HEK293 (cell line): ENCODE data around the gene ADAMTS20.

Source experiments
- CTCF ChIA-PET: fragments of 350-600 bp; formaldehyde crosslinking; extraction: SDS; loops from one replicate; lab custom pipeline; 2021; ENCODE audit warnings: antibody characterized with exemption; lab: Yijun Ruan, JAX
- POLR2A ChIA-PET: fragments of 300-600 bp; formaldehyde crosslinking; extraction: SDS; loops from one replicate; lab custom pipeline; 2020; ENCODE audit warnings: antibody characterized with exemption, inconsistent platforms; lab: Yijun Ruan, JAX
- H3K27ac ChIP-seq: fragments of 200-500 bp; sonication (Bioruptor generic); 2 replicates; pipeline ENCODE4 v1.5.1; 2014; ENCODE audit warnings: low read depth, low read length, control low read depth, inconsistent platforms; ENCODE audit errors: extremely low read depth
- H3K36me3 ChIP-seq, 2 experiments: fragments of 200-500 bp in 1 of 2; sonication (Bioruptor generic) in 1 of 2; 1 replicate in 1 of 2; 2 replicates in 1 of 2; pipeline ENCODE4 v1.5.1; 2014 to 2017; ENCODE audit warnings: inconsistent platforms in 2 of 2, low read length in 2 of 2; ENCODE audit not compliant: control insufficient read depth in 2 of 2, insufficient read depth in 1 of 2
- H3K4me1 ChIP-seq: fragments of 200-500 bp; sonication (Bioruptor generic); 2 replicates; pipeline ENCODE4 v1.5.1; 2014; ENCODE audit warnings: mild to moderate bottlenecking, low read length, inconsistent platforms; ENCODE audit not compliant: control insufficient read depth, insufficient read depth
- H3K4me3 ChIP-seq: 2 replicates; pipeline ENCODE4 v1.5.1; 2011; ENCODE audit warnings: low read depth, mild to moderate bottlenecking, control low read depth, low read length, moderate library complexity
- H3K9me3 ChIP-seq: fragments of 200-500 bp; sonication (Bioruptor generic); 2 replicates; pipeline ENCODE4 v1.5.1; 2014; ENCODE audit warnings: low read depth, low read length, inconsistent platforms; ENCODE audit not compliant: control insufficient read depth, insufficient read depth
- EGR2 ChIP-seq: fragments of 450-650 bp; formaldehyde crosslinking; IDR thresholded peaks from 2 replicates; pipeline ENCODE4 v1.5.1; 2016; ENCODE audit warnings: low read depth, missing biosample characterization, missing genetic modification characterization
- KLF7 ChIP-seq: fragments of 450-650 bp; formaldehyde crosslinking; IDR thresholded peaks from 2 replicates; pipeline ENCODE4 v1.5.1; 2016; ENCODE audit warnings: missing biosample characterization, missing genetic modification characterization, borderline replicate concordance
- RBAK ChIP-seq: fragments of 450-650 bp; formaldehyde crosslinking; IDR thresholded peaks from 2 replicates; pipeline ENCODE4 v1.5.1; 2016; ENCODE audit warnings: missing biosample characterization, missing genetic modification characterization
- SCRT2 ChIP-seq: fragments of 450-650 bp; formaldehyde crosslinking; IDR thresholded peaks from 2 replicates; pipeline ENCODE4 v1.5.1; 2016; ENCODE audit warnings: missing biosample characterization, missing genetic modification characterization
- SETDB1 ChIP-seq: IDR thresholded peaks from one replicate; pipeline ENCODE4 v1.6.1; 2017; ENCODE audit warnings: mild to moderate bottlenecking, low read length, moderate library complexity, mixed read lengths; ENCODE audit not compliant: insufficient read length
- ZBTB10 ChIP-seq: fragments of 450-650 bp; formaldehyde crosslinking; IDR thresholded peaks from 2 replicates; pipeline ENCODE4 v1.5.1; 2016; ENCODE audit warnings: missing biosample characterization, missing genetic modification characterization
- ZNF23 ChIP-seq: fragments of 450-650 bp; formaldehyde crosslinking; IDR thresholded peaks from 2 replicates; pipeline ENCODE4 v1.5.1; 2016; ENCODE audit warnings: missing biosample characterization, missing genetic modification characterization, borderline replicate concordance
- ZNF274 ChIP-seq, 2 experiments: fragments of 200-500 bp in 1 of 2; fragments of 450-650 bp in 1 of 2; sonication (Bioruptor generic) in 1 of 2; formaldehyde crosslinking in 1 of 2; IDR thresholded peaks; 2 replicates each; pipeline versions ENCODE4 v1.5.1 to v1.6.1; 2014 to 2016; ENCODE audit warnings: borderline replicate concordance in 1 of 2, inconsistent platforms in 1 of 2, low read length in 1 of 2, missing biosample characterization in 1 of 2, missing genetic modification characterization in 1 of 2
- ZNF362 ChIP-seq: fragments of 450-650 bp; formaldehyde crosslinking; IDR thresholded peaks from 2 replicates; pipeline ENCODE4 v1.5.1; 2016; ENCODE audit warnings: missing biosample characterization, missing genetic modification characterization
- ZNF366 ChIP-seq: fragments of 450-650 bp; formaldehyde crosslinking; conservative IDR thresholded peaks from 2 replicates; pipeline ENCODE4 v1.5.1; 2016; ENCODE audit warnings: missing biosample characterization, missing genetic modification characterization
- ZNF37A ChIP-seq: fragments of 450-650 bp; IDR thresholded peaks from 2 replicates; pipeline ENCODE4 v1.5.1; 2018; ENCODE audit warnings: missing biosample characterization, missing genetic modification characterization
- ZNF518A ChIP-seq: fragments of 450-650 bp; formaldehyde crosslinking; conservative IDR thresholded peaks from 2 replicates; pipeline ENCODE4 v1.5.1; 2016; ENCODE audit warnings: low read depth, missing biosample characterization, missing genetic modification characterization
- ZNF544 ChIP-seq: fragments of 450-650 bp; formaldehyde crosslinking; IDR thresholded peaks from 2 replicates; pipeline ENCODE4 v1.5.0; 2017; ENCODE audit warnings: missing biosample characterization, missing genetic modification characterization
- ZNF548 ChIP-seq: fragments of 450-650 bp; formaldehyde crosslinking; IDR thresholded peaks from 2 replicates; pipeline ENCODE4 v1.5.1; 2016; ENCODE audit warnings: missing biosample characterization, missing genetic modification characterization
- ZNF555 ChIP-seq: fragments of 450-650 bp; formaldehyde crosslinking; conservative IDR thresholded peaks from 2 replicates; pipeline ENCODE4 v1.5.1; 2017; ENCODE audit warnings: missing biosample characterization, mild to moderate bottlenecking, missing genetic modification characterization, inconsistent platforms
- ZNF654 ChIP-seq: fragments of 450-650 bp; formaldehyde crosslinking; IDR thresholded peaks from 2 replicates; pipeline ENCODE4 v1.5.1; 2016; ENCODE audit warnings: low read depth, missing biosample characterization, missing genetic modification characterization
- ZNF658 ChIP-seq: fragments of 450-650 bp; formaldehyde crosslinking; IDR thresholded peaks from 2 replicates; pipeline ENCODE4; 2016; ENCODE audit warnings: missing biosample characterization, missing genetic modification characterization
- ZNF791 ChIP-seq: fragments of 450-650 bp; formaldehyde crosslinking; IDR thresholded peaks from 2 replicates; pipeline ENCODE4 v1.5.1; 2016; ENCODE audit warnings: missing biosample characterization, missing genetic modification characterization
- ZNF830 ChIP-seq: fragments of 450-650 bp; IDR thresholded peaks from 2 replicates; pipeline ENCODE4 v1.5.0; 2018; ENCODE audit warnings: missing biosample characterization, missing genetic modification characterization, low read depth, mild to moderate bottlenecking, moderate library complexity
- ZSCAN16 ChIP-seq: fragments of 450-650 bp; formaldehyde crosslinking; IDR thresholded peaks from 2 replicates; pipeline ENCODE4 v1.5.1; 2016; ENCODE audit warnings: missing biosample characterization, missing genetic modification characterization
- TF ChIP-seq, protein P1 (sequence below): fragments of 450-650 bp; formaldehyde crosslinking; IDR thresholded peaks from 2 replicates; pipeline ENCODE4 v1.5.1; 2016; ENCODE audit warnings: missing biosample characterization, missing genetic modification characterization
- TF ChIP-seq, protein P2 (sequence below): fragments of 450-650 bp; formaldehyde crosslinking; IDR thresholded peaks from 2 replicates; pipeline ENCODE4 v1.5.1; 2016; ENCODE audit warnings: missing biosample characterization, missing genetic modification characterization

Gene ADAMTS20

DNA sequence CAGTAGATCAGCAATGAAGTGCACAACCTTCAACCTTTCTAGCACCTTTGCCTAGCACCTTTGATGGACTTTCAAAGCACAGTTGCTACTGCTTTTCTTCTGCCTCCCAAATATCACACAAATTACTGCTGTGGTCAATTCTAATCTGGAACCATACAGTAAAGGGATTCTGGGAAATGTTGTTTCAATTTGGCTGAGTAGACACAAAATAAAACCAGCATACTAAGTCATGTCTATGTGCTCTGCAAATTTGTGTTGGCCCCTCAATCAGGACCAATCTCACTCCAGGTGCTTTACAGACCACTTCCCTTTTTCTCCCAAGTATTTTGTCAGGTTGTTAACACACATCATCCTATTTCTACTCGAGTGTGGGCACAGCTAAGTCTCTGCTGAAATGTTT is 38.3 kb upstream of the ADAMTS20 start:
- H3K27ac ChIP-seq, result no peak overlapping the region
- no peaks in the 10 kb centered on the region for H3K36me3 ChIP-seq
- TF ChIP-seq EGR2 (tag by site-specific recombination), result no peak
- TF ChIP-seq KLF7 (tag by site-specific recombination), result no peak
- TF ChIP-seq ZNF555 (tag by site-specific recombination), result no peak
- no peak for TF ChIP-seq ZNF654 (tag by site-specific recombination)
- no peak for TF ChIP-seq ZNF791 (tag by site-specific recombination)
- no peak for TF ChIP-seq ZNF830 (tag by site-specific recombination)
- TF ChIP-seq ZSCAN16 (tag by site-specific recombination), result no peak
- TF ChIP-seq ZNF548 (tag by site-specific recombination), result no peak
- no peak for TF ChIP-seq ZNF23 (tag by site-specific recombination)
- TF ChIP-seq ZNF37A (tag by site-specific recombination), result no peak
- TF ChIP-seq, protein P1, sequence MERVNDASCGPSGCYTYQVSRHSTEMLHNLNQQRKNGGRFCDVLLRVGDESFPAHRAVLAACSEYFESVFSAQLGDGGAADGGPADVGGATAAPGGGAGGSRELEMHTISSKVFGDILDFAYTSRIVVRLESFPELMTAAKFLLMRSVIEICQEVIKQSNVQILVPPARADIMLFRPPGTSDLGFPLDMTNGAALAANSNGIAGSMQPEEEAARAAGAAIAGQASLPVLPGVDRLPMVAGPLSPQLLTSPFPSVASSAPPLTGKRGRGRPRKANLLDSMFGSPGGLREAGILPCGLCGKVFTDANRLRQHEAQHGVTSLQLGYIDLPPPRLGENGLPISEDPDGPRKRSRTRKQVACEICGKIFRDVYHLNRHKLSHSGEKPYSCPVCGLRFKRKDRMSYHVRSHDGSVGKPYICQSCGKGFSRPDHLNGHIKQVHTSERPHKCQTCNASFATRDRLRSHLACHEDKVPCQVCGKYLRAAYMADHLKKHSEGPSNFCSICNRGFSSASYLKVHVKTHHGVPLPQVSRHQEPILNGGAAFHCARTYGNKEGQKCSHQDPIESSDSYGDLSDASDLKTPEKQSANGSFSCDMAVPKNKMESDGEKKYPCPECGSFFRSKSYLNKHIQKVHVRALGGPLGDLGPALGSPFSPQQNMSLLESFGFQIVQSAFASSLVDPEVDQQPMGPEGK (tag by site-specific recombination), result no peak
- no peak for TF ChIP-seq SCRT2 (tag by site-specific recombination)
- TF ChIP-seq RBAK (tag by site-specific recombination), result no peak
- TF ChIP-seq, protein P2, sequence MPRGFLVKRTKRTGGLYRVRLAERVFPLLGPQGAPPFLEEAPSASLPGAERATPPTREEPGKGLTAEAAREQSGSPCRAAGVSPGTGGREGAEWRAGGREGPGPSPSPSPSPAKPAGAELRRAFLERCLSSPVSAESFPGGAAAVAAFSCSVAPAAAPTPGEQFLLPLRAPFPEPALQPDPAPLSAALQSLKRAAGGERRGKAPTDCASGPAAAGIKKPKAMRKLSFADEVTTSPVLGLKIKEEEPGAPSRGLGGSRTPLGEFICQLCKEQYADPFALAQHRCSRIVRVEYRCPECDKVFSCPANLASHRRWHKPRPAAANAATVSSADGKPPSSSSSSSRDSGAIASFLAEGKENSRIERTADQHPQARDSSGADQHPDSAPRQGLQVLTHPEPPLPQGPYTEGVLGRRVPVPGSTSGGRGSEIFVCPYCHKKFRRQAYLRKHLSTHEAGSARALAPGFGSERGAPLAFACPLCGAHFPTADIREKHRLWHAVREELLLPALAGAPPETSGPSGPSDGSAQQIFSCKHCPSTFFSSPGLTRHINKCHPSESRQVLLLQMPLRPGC, result no peak
- TF ChIP-seq ZNF274 (IDR thresholded peaks at IDR 0.05; ENCODE audit: low read length), result no peak
- TF ChIP-seq ZNF274 (tag by site-specific recombination; IDR thresholded peaks at IDR 0.05; ENCODE audit: borderline replicate concordance), result no peak
- no peak for TF ChIP-seq ZNF658 (tag by site-specific recombination)
- no peaks in the 10 kb centered on the region for H3K4me1 ChIP-seq
- ChIA-PET CTCF (interaction anchor here (0.5 kb wide), 1 partner anchor 117 kb away, joined by 5 read pairs; no protein-coding TSS in a partner anchor), POLR2A (no interaction called here)
- H3K9me3 ChIP-seq, result no peaks in the 10 kb centered on the region
- no peak overlapping the region for H3K4me3 ChIP-seq

- Histone ChIP-seq H3K36me3 (no peaks in the 10 kb centered on the region), H3K9me3 (no peaks in the 10 kb centered on the region), H3K4me1 (no peaks in the 10 kb centered on the region), H3K27ac (no peak overlapping the region), H3K4me3 (no peak overlapping the region)
- CTCF ChIA-PET, result no interaction called here
- POLR2A ChIA-PET, result no interaction called here
- 0 out of 2 replicates have a peak, but pooled peaks have one; percentile 20 for TF ChIP-seq ZNF366 (tag by site-specific recombination)
- 0 out of 2 replicates have a peak, but pooled peaks have one; percentile 19 for TF ChIP-seq ZNF362 (tag by site-specific recombination)
- TF ChIP-seq ZNF544 (tag by site-specific recombination), result no peak
- no peak for TF ChIP-seq ZBTB10 (tag by site-specific recombination)
- TF ChIP-seq SCRT2 (tag by site-specific recombination), result peak; percentile 68
- TF ChIP-seq ZNF518A (tag by site-specific recombination), result no peak
- TF ChIP-seq SETDB1, result peak; percentile 20
- TF ChIP-seq ZNF830 (tag by site-specific recombination), result no peak
These were observed 34.7 kb upstream of the ADAMTS20 start for GRCh38 chr12:43586646-43587245.
